GM19452 (cell line): ENCODE data around the gene TADA1.
"Not testable (repeated sequence)": the region's sequence is repeated elsewhere in the genome, so short reads cannot be mapped to it uniquely, and the experiment has no call there.

Experiments used
- ATAC-seq: cut with Tn5 transposase; IDR thresholded peaks from one replicate; pipeline ENCODE4 v1.9.1; 2021; ENCODE audit not compliant: unreplicated experiment

Gene TADA1

DNA sequence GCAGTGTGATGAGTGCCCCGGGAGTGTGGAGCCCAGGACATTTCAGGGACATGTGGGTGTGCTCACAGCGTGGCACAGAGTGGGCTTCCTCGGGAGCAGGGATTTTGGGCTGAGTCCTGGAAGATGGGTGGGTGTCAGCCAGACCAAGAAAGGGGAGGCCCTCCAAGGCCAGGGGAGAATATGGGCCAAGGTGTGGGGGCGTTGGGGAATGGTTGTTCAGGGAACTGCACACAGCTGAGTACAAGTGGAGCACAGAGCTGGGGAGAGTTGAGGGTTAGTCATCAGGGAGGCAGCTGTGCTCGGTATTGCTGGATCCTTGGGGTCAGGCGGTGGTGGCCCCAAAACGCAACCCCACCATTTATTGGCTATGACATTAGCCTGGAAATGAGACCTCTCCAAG is 31.3 kb downstream of the TADA1 start:
- ATAC-seq, result no peak

GRCh38 chr1:166843769-166844596 is 32.1 kb downstream of the TADA1 start:
- ATAC-seq, result no peak

DNA sequence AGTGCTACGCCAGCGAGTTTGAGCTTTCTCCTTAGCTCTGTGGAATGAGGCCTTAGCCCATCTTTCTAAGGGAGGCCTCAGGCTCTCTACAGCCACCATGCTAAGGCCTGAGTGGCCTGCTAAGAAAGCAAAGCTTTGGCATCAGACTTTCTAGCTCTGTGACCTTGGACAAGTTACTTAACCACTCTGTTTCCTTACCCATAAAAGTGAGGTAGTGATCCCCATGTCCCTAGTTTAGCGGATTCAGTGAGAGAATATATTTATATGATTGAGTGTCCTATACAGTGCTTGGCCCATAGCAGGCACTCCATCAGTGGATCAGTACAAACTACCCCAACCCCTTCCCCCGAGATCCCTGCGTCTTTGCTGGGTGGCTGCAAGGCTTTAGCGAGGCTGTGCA is 32.7 kb downstream of the TADA1 start:
- ATAC-seq, result no peak

- ATAC-seq, result no peak
These were observed 35.5 kb downstream of the TADA1 start for GRCh38 chr1:166840309-166841274.

- peak; percentile 39 for ATAC-seq
These were observed 36.3 kb downstream of the TADA1 start for GRCh38 chr1:166839600-166840308.

- ATAC-seq, result peak; percentile 98
These were observed 37.1 kb downstream of the TADA1 start, which contains the start of gene POGK for GRCh38 chr1:166838766-166839599. Gene POGK, plus strand, starts transcription at chr1:166839475. Its CDS starts 1,482 bp downstream, at chr1:166840957.

DNA sequence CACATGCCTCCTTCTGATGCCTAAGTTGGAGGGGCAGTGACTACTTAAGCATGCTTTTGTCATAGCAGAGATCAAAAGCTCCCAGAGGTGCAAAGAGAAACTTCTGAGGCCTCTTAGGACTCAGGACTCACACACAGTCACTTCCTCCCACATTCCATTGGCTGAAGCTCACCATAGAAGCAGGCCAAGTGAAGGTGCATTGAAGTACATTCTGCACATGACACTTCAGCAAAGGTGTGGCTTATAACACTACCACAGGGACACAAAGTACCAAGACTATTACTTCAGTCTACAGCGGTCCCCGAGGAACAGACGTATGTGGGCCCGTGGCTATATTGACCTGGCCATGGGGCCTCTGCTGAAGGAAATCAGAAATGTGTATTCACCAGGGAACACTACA is 39.3 kb downstream of the TADA1 start:
- no peak for ATAC-seq

GRCh38 chr1:166829762-166830161 is 46.3 kb downstream of the TADA1 start:
- ATAC-seq, result not testable (repeated sequence)

DNA sequence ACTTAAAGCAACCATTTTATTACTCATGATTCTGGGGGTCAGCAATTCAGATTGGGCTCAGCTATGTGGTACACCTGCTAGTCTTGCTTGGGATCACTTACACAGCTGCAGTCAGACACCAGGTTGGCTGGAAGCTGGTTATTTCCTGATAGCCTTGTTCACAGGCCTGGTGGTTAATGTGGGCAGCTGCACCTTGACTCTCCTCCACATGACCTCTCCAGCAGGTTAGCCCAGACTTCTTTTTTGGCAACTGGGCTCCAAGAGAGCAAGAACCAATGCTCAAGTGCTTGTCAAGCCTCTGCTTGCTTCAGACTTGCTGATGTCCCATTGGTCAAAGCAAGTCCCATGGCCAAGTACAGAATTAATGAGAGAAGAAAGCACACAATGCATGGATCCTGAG is 48.6 kb downstream of the TADA1 start:
- no peak for ATAC-seq

DNA sequence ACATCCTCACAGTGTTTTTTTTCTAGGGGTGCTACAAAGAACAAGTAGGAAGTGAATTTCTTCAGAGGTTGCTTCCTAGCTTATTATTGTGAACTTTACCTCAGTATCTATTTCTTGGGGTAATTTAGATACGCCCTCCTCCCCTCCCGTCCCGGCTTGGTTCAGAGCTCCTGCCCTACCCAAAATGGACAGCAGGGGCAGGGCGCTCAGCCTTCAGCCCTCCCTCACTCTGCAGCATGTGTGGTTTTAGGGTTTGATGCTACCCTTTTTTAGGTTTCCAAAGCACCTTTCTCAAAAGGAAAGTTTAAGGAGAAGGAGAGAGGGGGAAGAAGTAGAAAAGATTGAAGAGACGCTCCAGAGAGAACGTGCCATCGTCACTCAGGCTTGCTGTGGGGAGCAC is 53.7 kb downstream of the TADA1 start:
- no peak for ATAC-seq

DNA sequence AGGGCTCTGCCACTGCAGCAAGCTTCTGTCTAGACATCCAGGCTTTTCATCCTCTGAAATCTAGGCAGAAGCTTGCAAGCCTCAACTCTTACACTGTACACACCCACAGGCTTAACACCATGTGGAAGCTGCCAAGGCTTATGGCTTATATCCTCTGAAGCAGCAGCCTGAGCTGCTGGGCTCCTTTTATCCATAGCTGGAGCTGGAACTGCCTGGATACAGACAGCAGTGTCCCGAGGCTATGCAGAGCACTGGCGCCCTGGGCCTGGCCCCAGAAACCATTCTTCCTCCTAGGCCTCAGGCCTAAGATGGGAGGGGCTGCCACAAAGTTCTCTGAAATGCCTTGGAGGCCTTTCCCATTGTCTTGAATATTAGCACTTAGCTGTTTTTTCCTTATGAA is 56.1 kb downstream of the TADA1 start:
- ATAC-seq, result no peak

DNA sequence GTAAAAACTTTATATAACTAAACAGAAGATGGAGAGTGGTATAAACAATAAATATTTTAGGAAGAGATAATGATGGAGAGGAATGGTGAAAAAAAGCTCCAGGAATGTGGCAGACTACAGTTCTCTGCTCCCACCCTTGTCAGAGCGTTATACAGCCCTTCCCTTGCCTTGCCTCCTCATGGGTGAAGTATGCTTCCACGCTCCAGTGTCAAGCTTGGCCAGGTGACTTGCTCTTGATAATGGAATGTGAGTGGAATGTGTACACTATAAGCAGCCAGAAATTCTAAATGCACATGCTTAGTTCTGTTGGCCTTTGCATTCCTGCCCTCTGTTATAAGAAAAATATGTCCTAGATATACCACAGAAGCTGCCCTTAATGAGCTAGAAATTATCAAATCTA is 61.5 kb downstream of the TADA1 start:
- ATAC-seq, result no peak

- no peak for ATAC-seq
These were observed 62.4 kb downstream of the TADA1 start for GRCh38 chr1:166813508-166814223.

- no peak for ATAC-seq
These were observed 64.4 kb downstream of the TADA1 start for GRCh38 chr1:166811691-166812090.

GRCh38 chr1:166808952-166809351 is 67.1 kb downstream of the TADA1 start:
- ATAC-seq, result no peak
